ENCODE results near the gene SORL1.

Gene SORL1

DNA sequence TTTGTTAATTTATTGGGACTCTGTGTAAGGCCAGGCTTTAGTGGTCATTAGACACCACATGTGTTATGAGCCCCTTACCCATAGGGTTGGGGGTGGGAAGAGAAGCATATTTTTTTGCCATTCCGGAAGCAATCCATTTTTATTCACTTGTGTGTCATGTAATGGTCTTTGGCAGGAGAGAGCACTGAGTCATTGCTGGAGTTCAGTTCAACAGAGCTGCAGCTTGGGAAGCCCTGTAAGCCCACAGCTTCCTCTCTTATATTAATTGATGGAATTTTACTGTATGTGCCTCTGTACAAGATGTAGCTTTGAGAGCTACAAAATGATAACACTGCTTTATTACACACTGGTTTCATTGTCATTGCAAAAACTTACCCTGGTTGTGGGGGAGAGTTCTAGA lies 177.9 kb downstream of the SORL1 start:
- TF ChIP-seq, protein P1, sequence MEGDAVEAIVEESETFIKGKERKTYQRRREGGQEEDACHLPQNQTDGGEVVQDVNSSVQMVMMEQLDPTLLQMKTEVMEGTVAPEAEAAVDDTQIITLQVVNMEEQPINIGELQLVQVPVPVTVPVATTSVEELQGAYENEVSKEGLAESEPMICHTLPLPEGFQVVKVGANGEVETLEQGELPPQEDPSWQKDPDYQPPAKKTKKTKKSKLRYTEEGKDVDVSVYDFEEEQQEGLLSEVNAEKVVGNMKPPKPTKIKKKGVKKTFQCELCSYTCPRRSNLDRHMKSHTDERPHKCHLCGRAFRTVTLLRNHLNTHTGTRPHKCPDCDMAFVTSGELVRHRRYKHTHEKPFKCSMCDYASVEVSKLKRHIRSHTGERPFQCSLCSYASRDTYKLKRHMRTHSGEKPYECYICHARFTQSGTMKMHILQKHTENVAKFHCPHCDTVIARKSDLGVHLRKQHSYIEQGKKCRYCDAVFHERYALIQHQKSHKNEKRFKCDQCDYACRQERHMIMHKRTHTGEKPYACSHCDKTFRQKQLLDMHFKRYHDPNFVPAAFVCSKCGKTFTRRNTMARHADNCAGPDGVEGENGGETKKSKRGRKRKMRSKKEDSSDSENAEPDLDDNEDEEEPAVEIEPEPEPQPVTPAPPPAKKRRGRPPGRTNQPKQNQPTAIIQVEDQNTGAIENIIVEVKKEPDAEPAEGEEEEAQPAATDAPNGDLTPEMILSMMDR (IDR thresholded peaks at IDR 0.05; ENCODE audit: borderline replicate concordance, extremely low read depth, low read length, poor library complexity, severe bottlenecking) = no peak
- Histone ChIP-seq H3K79me2 (ENCODE audit: insufficient read depth, low read length) (no peaks in the 10 kb centered on the region), H3K9ac (ENCODE audit: low read depth, low read length) (no peak overlapping the region), H3K4me1 (ENCODE audit: insufficient read depth, low read length) (no peaks in the 10 kb centered on the region), H3K36me3 (ENCODE audit: insufficient read depth, low read length) (peaks cover 67% of the 10 kb centered on the region), H3K4me3 (ENCODE audit: low read depth in 1 of 2, low read length in 2 of 2) (no peak overlapping the region), H4K20me1 (ENCODE audit: insufficient read depth, low read length) (no peaks in the 10 kb centered on the region), H3K27me3 (ENCODE audit: insufficient read depth, low read length, poor library complexity) (no peaks in the 10 kb centered on the region), H3K9me3 (ENCODE audit: insufficient read depth, low read length, severe bottlenecking) (no peaks in the 10 kb centered on the region), H2AFZ (ENCODE audit: low read depth, low read length) (no peak overlapping the region), H3K27ac (ENCODE audit: low read length) (no peak overlapping the region), H3K4me2 (ENCODE audit: insufficient read depth, low read length) (no peak overlapping the region)
- no peak for DNase-seq
- no peak for ATAC-seq (ENCODE audit: insufficient read depth, low read depth)

DNA sequence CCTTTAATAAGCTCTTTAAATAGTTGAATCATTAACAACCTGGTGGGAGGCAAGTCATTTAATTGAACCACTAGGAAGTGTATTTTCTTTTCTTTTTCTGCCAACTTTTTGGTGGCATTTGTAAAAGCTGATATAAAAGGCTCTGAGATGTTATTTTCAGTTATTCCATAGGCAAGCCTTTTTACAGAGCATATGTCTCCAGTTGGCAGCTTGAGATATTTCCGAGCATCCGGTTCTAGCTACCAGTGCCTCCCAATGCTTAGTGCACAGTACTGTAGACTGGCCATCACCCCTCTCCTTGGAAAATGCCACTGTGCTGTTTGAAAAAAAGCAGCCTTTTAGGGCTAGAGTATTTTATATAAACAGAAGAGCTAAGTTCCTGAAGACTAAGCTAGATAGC lies 179.3 kb downstream of the SORL1 start:
- Histone ChIP-seq H3K4me3 (ENCODE audit: low read depth in 1 of 2, low read length in 2 of 2) (no peak overlapping the region), H2AFZ (ENCODE audit: low read depth, low read length) (no peak overlapping the region), H3K36me3 (ENCODE audit: insufficient read depth, low read length) (peaks cover 53% of the 10 kb centered on the region), H3K4me1 (ENCODE audit: insufficient read depth, low read length) (no peaks in the 10 kb centered on the region), H3K27ac (ENCODE audit: low read length) (no peak overlapping the region), H3K4me2 (ENCODE audit: insufficient read depth, low read length) (no peak overlapping the region), H3K27me3 (ENCODE audit: insufficient read depth, low read length, poor library complexity) (no peaks in the 10 kb centered on the region), H3K79me2 (ENCODE audit: insufficient read depth, low read length) (no peaks in the 10 kb centered on the region), H3K9ac (ENCODE audit: low read depth, low read length) (no peak overlapping the region), H3K9me3 (ENCODE audit: insufficient read depth, low read length, severe bottlenecking) (no peaks in the 10 kb centered on the region), H4K20me1 (ENCODE audit: insufficient read depth, low read length) (no peaks in the 10 kb centered on the region)
- TF ChIP-seq, protein P1 (IDR thresholded peaks at IDR 0.05; ENCODE audit: borderline replicate concordance, extremely low read depth, low read length, poor library complexity, severe bottlenecking) = no peak
- TF ChIP-seq EZH2 (IDR thresholded peaks at IDR 0.05; ENCODE audit: borderline replicate concordance, low read depth, low read length, severe bottlenecking) = no peak
- DNase-seq (no peak), ATAC-seq (ENCODE audit: insufficient read depth, low read depth) (no peak)

DNA sequence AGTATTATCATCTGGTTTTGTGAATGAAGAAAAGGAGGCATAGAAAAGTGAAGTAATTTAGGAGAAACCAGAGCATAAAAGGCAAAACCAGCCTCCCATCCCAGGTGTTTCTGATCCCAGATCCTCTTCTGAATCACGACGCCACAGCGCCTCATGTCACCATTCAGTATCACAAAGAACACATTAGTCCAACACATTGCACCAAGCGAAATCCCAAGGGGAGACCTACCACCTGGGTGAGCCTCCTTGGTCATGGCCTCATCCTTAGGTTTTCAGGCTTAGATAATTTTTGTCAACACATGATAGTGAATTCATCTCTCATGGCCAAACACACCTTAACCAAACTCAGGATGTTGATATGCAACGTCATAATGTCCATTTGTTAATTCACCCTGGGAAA lies 182.2 kb downstream of the SORL1 start:
- TF ChIP-seq, protein P1 (IDR thresholded peaks at IDR 0.05; ENCODE audit: borderline replicate concordance, extremely low read depth, low read length, poor library complexity, severe bottlenecking) = no peak
- TF ChIP-seq EZH2 (IDR thresholded peaks at IDR 0.05; ENCODE audit: borderline replicate concordance, low read depth, low read length, severe bottlenecking) = no peak
- H3K4me2 ChIP-seq (ENCODE audit: insufficient read depth, low read length) = no peak overlapping the region
- no peaks in the 10 kb centered on the region for H3K4me1 ChIP-seq (ENCODE audit: insufficient read depth, low read length)
- H3K9ac ChIP-seq (ENCODE audit: low read depth, low read length) = no peak overlapping the region
- peaks cover 28% of the 10 kb centered on the region; the same call in 1 of the 2 replicates for H3K36me3 ChIP-seq (ENCODE audit: insufficient read depth, low read length)
- H4K20me1 ChIP-seq (ENCODE audit: insufficient read depth, low read length) = no peaks in the 10 kb centered on the region
- no peak overlapping the region for H2AFZ ChIP-seq (ENCODE audit: low read depth, low read length)
- H3K27me3 ChIP-seq (ENCODE audit: insufficient read depth, low read length, poor library complexity) = no peaks in the 10 kb centered on the region
- no peaks in the 10 kb centered on the region for H3K9me3 ChIP-seq (ENCODE audit: insufficient read depth, low read length, severe bottlenecking)
- ATAC-seq (ENCODE audit: insufficient read depth, low read depth) = no peak
- no peak for DNase-seq
- H3K27ac ChIP-seq (ENCODE audit: low read length) = no peak overlapping the region
- H3K4me3 ChIP-seq (ENCODE audit: low read depth in 1 of 2, low read length in 2 of 2) = no peak overlapping the region
- H3K79me2 ChIP-seq (ENCODE audit: insufficient read depth, low read length) = no peaks in the 10 kb centered on the region

DNA sequence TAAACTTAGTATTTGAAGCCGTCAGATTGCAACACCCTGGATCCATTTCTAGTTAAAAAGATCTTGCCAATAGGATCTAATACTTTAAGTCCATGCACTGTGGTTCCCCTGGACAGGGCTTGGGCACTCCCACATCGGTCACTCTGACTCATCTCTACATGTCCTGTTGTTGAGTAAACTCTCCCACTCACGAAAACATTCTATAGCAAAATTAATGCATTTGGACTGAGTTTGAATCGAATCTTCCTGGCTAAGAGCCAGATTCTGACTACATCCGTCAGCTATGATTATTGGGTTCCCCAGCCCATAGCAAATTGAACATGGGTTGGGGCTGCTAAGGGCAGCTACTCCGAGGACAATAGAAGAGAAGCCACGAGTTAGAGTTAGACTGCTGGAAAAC lies 182.8 kb downstream of the SORL1 start:
- Histone ChIP-seq H3K9ac (ENCODE audit: low read depth, low read length) (no peak overlapping the region), H2AFZ (ENCODE audit: low read depth, low read length) (no peak overlapping the region), H3K79me2 (ENCODE audit: insufficient read depth, low read length) (no peaks in the 10 kb centered on the region), H3K36me3 (ENCODE audit: insufficient read depth, low read length) (peaks cover 24% of the 10 kb centered on the region; the same call in 1 of the 2 replicates), H3K4me1 (ENCODE audit: insufficient read depth, low read length) (no peaks in the 10 kb centered on the region), H3K27ac (ENCODE audit: low read length) (no peak overlapping the region), H3K4me3 (ENCODE audit: low read depth in 1 of 2, low read length in 2 of 2) (no peak overlapping the region), H3K4me2 (ENCODE audit: insufficient read depth, low read length) (no peak overlapping the region), H3K27me3 (ENCODE audit: insufficient read depth, low read length, poor library complexity) (no peaks in the 10 kb centered on the region), H4K20me1 (ENCODE audit: insufficient read depth, low read length) (no peaks in the 10 kb centered on the region), H3K9me3 (ENCODE audit: insufficient read depth, low read length, severe bottlenecking) (no peaks in the 10 kb centered on the region)
- no peak for TF ChIP-seq EZH2 (IDR thresholded peaks at IDR 0.05; ENCODE audit: borderline replicate concordance, low read depth, low read length, severe bottlenecking)
- TF ChIP-seq, protein P1 (IDR thresholded peaks at IDR 0.05; ENCODE audit: borderline replicate concordance, extremely low read depth, low read length, poor library complexity, severe bottlenecking) = no peak
- DNase-seq (no peak), ATAC-seq (ENCODE audit: insufficient read depth, low read depth) (no peak)
